RWPE1 (cell line): ENCODE data around the gene ABCC4.
"Not testable (repeated sequence)": the region's sequence is repeated elsewhere in the genome, so short reads cannot be mapped to it uniquely, and the experiment has no call there.

Experiments
- CTCF ChIA-PET: fragments of 350-600 bp; sonication (Branson Sonifier 250); formaldehyde crosslinking; extraction: SDS; loops from one replicate; lab custom pipeline; 2021; lab: Yijun Ruan, JAX
- POLR2A ChIA-PET: fragments of 400-600 bp; formaldehyde crosslinking; extraction: SDS; loops from one replicate; lab custom pipeline; 2020; ENCODE audit warnings: antibody characterized with exemption; ENCODE audit not compliant: low non-redundant PET; lab: Yijun Ruan, JAX
- DNase-seq: peaks from one replicate; pipeline ENCODE4 v3.0.0; 2012; ENCODE audit warnings: low spot score
- H3K27ac ChIP-seq: fragments of 450-650 bp; 2 replicates; pipeline ENCODE4 v1.5.1; 2017
- CTCF ChIP-seq: fragments of 450-650 bp; conservative IDR thresholded peaks from 2 replicates; pipeline ENCODE4 v1.5.1; 2017; ENCODE audit warnings: low read depth, mild to moderate bottlenecking

The ABCC4 gene

GRCh38 chr13:95209109-95209508 lies 92.1 kb downstream of the ABCC4 start:
- H3K27ac ChIP-seq = no peak overlapping the region
- TF ChIP-seq CTCF = no peak
- ChIA-PET CTCF (interaction anchor here (0.6 kb wide), 1 partner anchor 71 kb away, joined by 3 read pairs; no protein-coding TSS in a partner anchor), POLR2A (no interaction called here)
- no peak for DNase-seq

GRCh38 chr13:95207769-95208366 lies 93.4 kb downstream of the ABCC4 start:
- TF ChIP-seq CTCF = no peak
- ChIA-PET POLR2A (no interaction called here), CTCF (interaction anchor here (0.6 kb wide), 1 partner anchor 134 kb away, joined by 6 read pairs; no protein-coding TSS in a partner anchor)
- no peak for DNase-seq
- H3K27ac ChIP-seq = no peak overlapping the region

- CTCF ChIA-PET = no interaction called here
- TF ChIP-seq CTCF = no peak
- POLR2A ChIA-PET = no interaction called here
Observed at GRCh38 chr13:95206116-95206515, 95.1 kb downstream of the ABCC4 start.

GRCh38 chr13:95204231-95204765 lies 97.0 kb downstream of the ABCC4 start:
- ChIA-PET CTCF (interaction anchor here (0.6 to 0.7 kb wide), 2 partner anchors 15 to 99 kb away, joined by 4 to 6 read pairs; no protein-coding TSS in a partner anchor), POLR2A (no interaction called here)
- TF ChIP-seq CTCF = no peak
- DNase-seq = no peak
- H3K27ac ChIP-seq = no peak overlapping the region

More at GRCh38 chr13:95206116-95206515, 95.1 kb downstream of the ABCC4 start:
- no peak overlapping the region for H3K27ac ChIP-seq
- DNase-seq = no peak

- CTCF ChIA-PET = interaction anchor here (0.6 to 0.9 kb wide), 2 partner anchors 12 to 176 kb away, joined by 3 read pairs; no protein-coding TSS in a partner anchor
- H3K27ac ChIP-seq = no peak overlapping the region
- DNase-seq = no peak
- TF ChIP-seq CTCF = no peak
- POLR2A ChIA-PET = no interaction called here
Observed at GRCh38 chr13:95201814-95202651, 99.2 kb downstream of the ABCC4 start.

- CTCF ChIA-PET = not testable (repeated sequence)
Observed at GRCh38 chr13:95200386-95200957, 100.8 kb downstream of the ABCC4 start.

More at GRCh38 chr13:95200386-95200957, 100.8 kb downstream of the ABCC4 start:
- POLR2A ChIA-PET, DNase-seq, H3K27ac ChIP-seq: not testable (repeated sequence)
